Measurements from ENCODE around the gene SMC1B. TPM values are rescaled to one million over a fixed set of nuclear protein-coding genes. Genes with fewer than 3 reads are reported as not detected.

SMC1B gene
- polyA plus RNA-seq, 3 donors: not detected

DNA sequence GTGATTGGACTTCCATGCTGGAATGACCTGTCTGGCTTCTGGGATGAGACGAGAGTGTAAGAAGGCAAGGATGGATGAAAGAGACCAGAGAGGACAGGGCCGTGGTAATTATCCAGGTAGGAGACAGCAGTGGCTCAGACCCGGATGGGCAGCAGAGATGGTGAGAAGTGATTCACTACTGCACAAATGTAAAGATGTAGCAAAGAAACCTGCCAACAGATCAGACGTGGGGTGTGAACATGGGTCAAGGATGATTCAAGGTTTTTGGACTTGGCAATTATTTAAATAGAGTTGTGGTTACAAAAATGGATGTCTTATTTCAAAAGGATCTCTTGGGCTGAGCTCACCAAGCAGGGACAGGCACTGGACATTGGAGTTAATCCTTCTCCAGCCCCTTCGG, 32.8 kb upstream of the SMC1B start:
- Histone ChIP-seq H4K20me1 (ENCODE audit: insufficient read depth, low read length) (no peaks in the 10 kb centered on the region), H3K4me1 (ENCODE audit: control insufficient read depth in 1 of 2, insufficient read depth in 2 of 2, low read length in 2 of 2) (no peaks in the 10 kb centered on the region), H3K27me3 (ENCODE audit: control insufficient read depth in 2 of 2, insufficient read depth in 2 of 2, low read length in 2 of 2) (no peaks in the 10 kb centered on the region), H3K27ac (ENCODE audit: low read depth in 1 of 2, low read length in 2 of 2) (no peak overlapping the region), H2AFZ (ENCODE audit: insufficient read depth, low read depth, low read length, poor library complexity, severe bottlenecking) (no peak overlapping the region), H3K4me3 (replicated peaks in 1 of 3; ENCODE audit: low read depth in 2 of 3, low read length in 3 of 3) (no peak overlapping the region), H3K4me2 (replicated peaks; ENCODE audit: extremely low read depth, low read length, poor library complexity, severe bottlenecking) (no peak overlapping the region), H3K9me3 (replicated peaks in 1 of 2; ENCODE audit: control insufficient read depth in 1 of 2, insufficient read depth in 1 of 2, low read length in 2 of 2) (no peaks in the 10 kb centered on the region), H3K36me3 (replicated peaks in 1 of 2; ENCODE audit: control insufficient read depth in 1 of 2, insufficient read depth in 2 of 2, low read length in 2 of 2) (no peaks in the 10 kb centered on the region), H3K79me2 (ENCODE audit: insufficient read depth, low read length) (no peaks in the 10 kb centered on the region), H3K9ac (ENCODE audit: insufficient read depth, low read length, poor library complexity, severe bottlenecking) (no peak overlapping the region)
- TF ChIP-seq, protein P1, sequence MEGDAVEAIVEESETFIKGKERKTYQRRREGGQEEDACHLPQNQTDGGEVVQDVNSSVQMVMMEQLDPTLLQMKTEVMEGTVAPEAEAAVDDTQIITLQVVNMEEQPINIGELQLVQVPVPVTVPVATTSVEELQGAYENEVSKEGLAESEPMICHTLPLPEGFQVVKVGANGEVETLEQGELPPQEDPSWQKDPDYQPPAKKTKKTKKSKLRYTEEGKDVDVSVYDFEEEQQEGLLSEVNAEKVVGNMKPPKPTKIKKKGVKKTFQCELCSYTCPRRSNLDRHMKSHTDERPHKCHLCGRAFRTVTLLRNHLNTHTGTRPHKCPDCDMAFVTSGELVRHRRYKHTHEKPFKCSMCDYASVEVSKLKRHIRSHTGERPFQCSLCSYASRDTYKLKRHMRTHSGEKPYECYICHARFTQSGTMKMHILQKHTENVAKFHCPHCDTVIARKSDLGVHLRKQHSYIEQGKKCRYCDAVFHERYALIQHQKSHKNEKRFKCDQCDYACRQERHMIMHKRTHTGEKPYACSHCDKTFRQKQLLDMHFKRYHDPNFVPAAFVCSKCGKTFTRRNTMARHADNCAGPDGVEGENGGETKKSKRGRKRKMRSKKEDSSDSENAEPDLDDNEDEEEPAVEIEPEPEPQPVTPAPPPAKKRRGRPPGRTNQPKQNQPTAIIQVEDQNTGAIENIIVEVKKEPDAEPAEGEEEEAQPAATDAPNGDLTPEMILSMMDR (IDR thresholded peaks at IDR 0.05): no peak
- Mint-ChIP-seq H3K9me3 (peaks cover 0 to 2% (median 0%) of the 10 kb centered on the region in 7 donors), H3K36me3 (no peaks in the 10 kb centered on the region), H3K4me1 (peaks cover 1% of the 10 kb centered on the region), H3K27me3 (ENCODE audit: low read depth in 3 of 3) (peaks cover 5 to 19% (median 13%) of the 10 kb centered on the region in 3 donors), H3K4me3 (no peak overlapping the region), H3K27ac (no peak overlapping the region)
- DNase-seq: no peak
- intact Hi-C loops (cut with micrococcal nuclease): no loop called here
- WGBS (ENCODE audit: insufficient coverage): 86% methylated on average over 5 of the region's 5 CpGs

DNA sequence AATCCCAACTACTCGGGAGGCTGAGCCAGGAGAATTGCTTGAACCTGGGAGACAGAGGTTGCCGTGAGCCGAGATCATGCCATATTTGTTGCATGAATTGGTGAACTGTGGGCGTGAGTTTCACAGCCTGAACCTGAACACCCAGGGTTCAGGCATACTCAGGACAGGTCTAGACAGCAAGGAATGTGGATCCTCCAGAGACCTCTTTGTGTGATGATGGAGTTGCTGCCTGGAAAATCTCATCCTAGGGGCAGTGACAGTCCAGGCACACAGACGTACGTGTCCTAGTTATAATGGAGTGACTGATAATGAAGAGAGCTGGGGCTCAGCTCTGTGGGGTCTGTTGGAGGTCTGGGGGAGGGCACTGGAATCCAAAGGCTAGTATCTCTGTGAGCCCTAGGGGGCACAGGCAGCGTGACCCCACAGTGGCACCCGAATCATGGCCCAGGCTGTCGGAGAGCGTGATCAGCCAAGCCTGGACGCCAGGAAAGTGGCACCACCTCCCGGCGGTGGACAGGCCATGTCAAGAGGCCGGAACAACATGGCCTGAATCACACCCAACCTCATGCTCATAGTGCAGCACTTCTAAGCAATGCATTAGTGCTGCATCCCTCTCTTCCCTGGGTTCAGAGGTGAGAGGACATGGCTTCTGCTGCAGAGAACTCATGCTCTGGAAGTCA, 31.8 kb upstream of the SMC1B start:
- Histone ChIP-seq H4K20me1 (ENCODE audit: insufficient read depth, low read length) (no peaks in the 10 kb centered on the region), H3K27ac (ENCODE audit: low read depth in 1 of 2, low read length in 2 of 2) (no peak overlapping the region), H3K9me3 (replicated peaks in 1 of 2; ENCODE audit: control insufficient read depth in 1 of 2, insufficient read depth in 1 of 2, low read length in 2 of 2) (no peaks in the 10 kb centered on the region), H3K27me3 (ENCODE audit: control insufficient read depth in 2 of 2, insufficient read depth in 2 of 2, low read length in 2 of 2) (no peaks in the 10 kb centered on the region), H3K4me2 (replicated peaks; ENCODE audit: extremely low read depth, low read length, poor library complexity, severe bottlenecking) (no peak overlapping the region), H3K4me1 (ENCODE audit: control insufficient read depth in 1 of 2, insufficient read depth in 2 of 2, low read length in 2 of 2) (no peaks in the 10 kb centered on the region), H3K4me3 (replicated peaks in 1 of 3; ENCODE audit: low read depth in 2 of 3, low read length in 3 of 3) (no peak overlapping the region), H3K79me2 (ENCODE audit: insufficient read depth, low read length) (no peaks in the 10 kb centered on the region), H3K9ac (ENCODE audit: insufficient read depth, low read length, poor library complexity, severe bottlenecking) (no peak overlapping the region), H3K36me3 (replicated peaks in 1 of 2; ENCODE audit: control insufficient read depth in 1 of 2, insufficient read depth in 2 of 2, low read length in 2 of 2) (no peaks in the 10 kb centered on the region), H2AFZ (ENCODE audit: insufficient read depth, low read depth, low read length, poor library complexity, severe bottlenecking) (no peak overlapping the region)
- Mint-ChIP-seq H3K4me3 (no peak overlapping the region), H3K36me3 (no peaks in the 10 kb centered on the region), H3K27me3 (ENCODE audit: low read depth in 3 of 3) (peaks cover 13 to 27% (median 22%) of the 10 kb centered on the region in 3 donors), H3K4me1 (peaks cover 10% of the 10 kb centered on the region), H3K27ac (no peak overlapping the region), H3K9me3 (peaks cover 0 to 2% (median 0%) of the 10 kb centered on the region in 7 donors)
- DNase-seq: no peak
- 92% methylated on average over 14 of the region's 14 CpGs for WGBS (ENCODE audit: insufficient coverage)
- intact Hi-C loops (cut with micrococcal nuclease): no loop called here
- TF ChIP-seq, protein P1 (IDR thresholded peaks at IDR 0.05): no peak

Measured in CD14-positive monocyte (primary cell).